ENCODE measurements around the gene PLCG2. TPM values are rescaled to one million over a fixed set of nuclear protein-coding genes. Genes with fewer than 3 reads are reported as not detected.

PLCG2 gene
- total RNA-seq, 2 donors from 2014 or later, result 7.4 to 13.4 TPM

- no peak overlapping the region for H3K4me3 ChIP-seq
- H3K9me3 ChIP-seq, result no peaks in the 10 kb centered on the region
- no peaks in the 10 kb centered on the region for H3K4me1 ChIP-seq
- no peak overlapping the region for H3K27ac ChIP-seq
- H3K27me3 ChIP-seq, result no peaks in the 10 kb centered on the region
- no peak for TF ChIP-seq CTCF (IDR thresholded peaks at IDR 0.05)
- H3K36me3 ChIP-seq, result peaks cover 9% of the 10 kb centered on the region
- DNase-seq (ENCODE audit: low spot score), result no peak
Observed at GRCh38 chr16:81917375-81917774, 138.3 kb downstream of the PLCG2 start.

GRCh38 chr16:81918927-81919326, 139.8 kb downstream of the PLCG2 start:
- DNase-seq (ENCODE audit: low spot score), result no peak
- H3K27ac ChIP-seq, result no peak overlapping the region
- no peak for TF ChIP-seq CTCF (IDR thresholded peaks at IDR 0.05)
- no peak overlapping the region for H3K4me3 ChIP-seq
- H3K36me3 ChIP-seq, result peaks cover 9% of the 10 kb centered on the region
- no peaks in the 10 kb centered on the region for H3K4me1 ChIP-seq
- no peaks in the 10 kb centered on the region for H3K9me3 ChIP-seq
- no peaks in the 10 kb centered on the region for H3K27me3 ChIP-seq

DNA sequence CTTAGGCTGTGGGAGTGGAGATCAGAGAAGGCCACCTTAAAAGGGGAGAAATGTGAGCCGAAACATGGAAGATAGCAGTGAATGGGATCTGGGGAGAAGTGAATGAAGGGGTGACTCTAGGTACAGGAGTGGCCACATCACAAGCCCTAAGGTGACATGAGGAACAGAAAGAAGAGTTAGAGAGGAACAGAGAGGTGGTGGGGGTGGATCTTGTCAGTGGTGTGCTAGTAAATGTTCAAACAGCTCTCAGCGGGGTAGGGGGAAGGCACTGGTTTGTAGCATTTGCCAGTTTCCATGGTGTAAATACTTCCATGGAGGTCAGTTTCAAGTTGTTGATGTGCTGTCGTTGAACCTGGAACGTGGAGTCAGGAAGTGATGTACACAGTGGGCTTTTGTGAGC, 141.4 kb downstream of the PLCG2 start:
- peaks cover 9% of the 10 kb centered on the region for H3K36me3 ChIP-seq
- H3K4me1 ChIP-seq, result no peaks in the 10 kb centered on the region
- no peaks in the 10 kb centered on the region for H3K27me3 ChIP-seq
- H3K4me3 ChIP-seq, result no peak overlapping the region
- no peak for DNase-seq (ENCODE audit: low spot score)
- no peak overlapping the region for H3K27ac ChIP-seq
- H3K9me3 ChIP-seq, result no peaks in the 10 kb centered on the region
- no peak for TF ChIP-seq CTCF (IDR thresholded peaks at IDR 0.05)

- H3K27ac ChIP-seq, result no peak overlapping the region
- TF ChIP-seq CTCF (IDR thresholded peaks at IDR 0.05), result no peak
Observed at GRCh38 chr16:81921085-81921814, 142.2 kb downstream of the PLCG2 start.

DNA sequence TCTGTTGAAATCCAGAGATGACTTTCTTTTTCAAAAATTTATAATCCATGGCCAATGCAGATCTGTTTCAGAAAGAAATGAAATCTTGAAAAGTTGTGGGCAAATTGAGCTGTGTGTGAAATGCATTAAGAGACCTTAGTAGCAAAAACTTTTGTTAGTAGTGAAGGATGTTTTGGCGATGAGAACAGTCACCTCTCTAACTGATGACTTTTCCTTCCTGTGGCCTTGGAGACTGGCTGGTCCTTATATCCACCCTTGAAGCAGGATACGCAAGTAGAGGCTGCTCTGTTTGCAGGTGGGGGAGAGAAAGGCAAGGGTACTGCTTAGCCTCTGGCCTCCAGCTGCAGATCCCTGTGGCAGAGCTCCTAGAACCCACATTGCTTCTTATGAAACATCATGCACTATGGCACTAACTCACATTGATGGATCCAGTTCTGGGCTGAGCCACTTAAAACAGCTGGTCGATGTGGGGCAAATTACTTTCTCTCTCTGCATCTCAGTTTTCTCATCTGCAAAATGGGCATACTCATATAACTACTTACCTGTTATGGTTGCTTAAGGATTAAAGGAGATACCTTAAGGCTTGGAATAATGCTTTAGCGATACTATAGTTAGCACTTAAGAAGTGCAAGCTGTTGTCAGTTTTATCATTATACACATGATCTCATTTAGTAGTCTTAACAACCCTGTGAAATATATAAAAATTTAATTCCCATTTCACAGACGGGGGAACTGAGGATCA, 142.9 kb downstream of the PLCG2 start:
- TF ChIP-seq CTCF (IDR thresholded peaks at IDR 0.05), result no peak
- H3K9me3 ChIP-seq, result no peaks in the 10 kb centered on the region
- H3K4me1 ChIP-seq, result no peaks in the 10 kb centered on the region

More at GRCh38 chr16:81921085-81921814, 142.2 kb downstream of the PLCG2 start:
- no peaks in the 10 kb centered on the region for H3K4me1 ChIP-seq
- no peaks in the 10 kb centered on the region for H3K27me3 ChIP-seq
- no peak for DNase-seq (ENCODE audit: low spot score)
- no peaks in the 10 kb centered on the region for H3K9me3 ChIP-seq
- no peak overlapping the region for H3K4me3 ChIP-seq
- H3K36me3 ChIP-seq, result peaks cover 9% of the 10 kb centered on the region

More for the DNA sequence above, 142.9 kb downstream of the PLCG2 start:
- no peak for DNase-seq (ENCODE audit: low spot score)
- H3K4me3 ChIP-seq, result no peak overlapping the region
- H3K36me3 ChIP-seq, result peaks cover 9% of the 10 kb centered on the region
- no peaks in the 10 kb centered on the region for H3K27me3 ChIP-seq
- no peak overlapping the region for H3K27ac ChIP-seq

Data from right atrium auricular region (tissue), 2 donors.